ENCODE data around the gene DGCR2. TPM values are rescaled to one million over a fixed set of nuclear protein-coding genes. Genes with fewer than 3 reads are reported as not detected.

DGCR2 gene
- total RNA-seq, 8 experiments from 2014 or later: 31.2 to 53.9 (median 34.0) TPM

- Histone ChIP-seq H3K27ac (peak overlapping the region in 1 of 2 donors; percentile 91), H3K4me3 (peak overlapping the region; percentile 73 to 91 (median 81)), H3K4me1 (replicated peaks in 1 of 2) (peaks cover 14 to 16% of the 10 kb centered on the region in 2 donors)
- in situ Hi-C loops (cut with MboI; ENCODE audit: low pct_unique_long_range_greater_than_20kb in 2 of 9, low sequenced_read_pairs in 9 of 9, unreplicated experiment in 9 of 9): loop anchor here in 1 of 9 experiments (25.0 kb wide), 1 partner anchor 109 kb away; no protein-coding TSS in a partner anchor
- 0 to 18% (median 9%) methylated on average over 1 to 18 of the region's 23 CpGs; no CpG with 5 or more reads in 1 of the 10 experiments for WGBS, 10 experiments
- ATAC-seq (replicated peaks in 6 of 8): peak in 7 of 8 experiments; percentile 4 to 31 (median 13)
Observed at GRCh38 chr22:19120829-19121630, 1.2 kb downstream of the DGCR2 start.

GRCh38 chr22:19119949-19120348 is 2.3 kb downstream of the DGCR2 start:
- in situ Hi-C loops (cut with MboI; ENCODE audit: low pct_unique_long_range_greater_than_20kb in 2 of 9, low sequenced_read_pairs in 9 of 9, unreplicated experiment in 9 of 9): loop anchor here in 1 of 9 experiments (25.0 kb wide), 1 partner anchor 108 kb away; no protein-coding TSS in a partner anchor
- Histone ChIP-seq H3K4me3 (no peak overlapping the region), H3K4me1 (replicated peaks in 1 of 2) (peaks cover 14 to 16% of the 10 kb centered on the region in 2 donors), H3K27ac (no peak overlapping the region)
- ATAC-seq (replicated peaks in 6 of 8): no peak
- 17 to 100% (median 62%) methylated on average over 1 to 4 of the region's 8 CpGs; no CpG with 5 or more reads in 6 of the 10 experiments for WGBS, 10 experiments

- H3K27ac ChIP-seq: no peak overlapping the region
- WGBS, 10 experiments: 80 to 100% (median 86%) methylated on average over 1 to 3 of the region's 4 CpGs; no CpG with 5 or more reads in 5 of the 10 experiments
- no peak overlapping the region for H3K4me3 ChIP-seq
- ATAC-seq (replicated peaks in 6 of 8): no peak
- in situ Hi-C loops (cut with MboI; ENCODE audit: low pct_unique_long_range_greater_than_20kb in 2 of 9, low sequenced_read_pairs in 9 of 9, unreplicated experiment in 9 of 9): loop anchor here in 1 of 9 experiments (25.0 kb wide), 1 partner anchor 106 kb away; no protein-coding TSS in a partner anchor
- peaks cover 14 to 16% of the 10 kb centered on the region in 2 donors for H3K4me1 ChIP-seq (replicated peaks in 1 of 2)
Observed at GRCh38 chr22:19118329-19118880, 3.8 kb downstream of the DGCR2 start.

- Histone ChIP-seq H3K4me1 (replicated peaks in 1 of 2) (peaks cover 12 to 14% of the 10 kb centered on the region in 2 donors), H3K27ac (no peak overlapping the region), H3K4me3 (no peak overlapping the region)
- in situ Hi-C loops (cut with MboI; ENCODE audit: low pct_unique_long_range_greater_than_20kb in 2 of 9, low sequenced_read_pairs in 9 of 9, unreplicated experiment in 9 of 9): loop anchor here in 1 of 9 experiments (25.0 kb wide), 1 partner anchor 105 kb away; no protein-coding TSS in a partner anchor
- WGBS, 10 experiments: 90 to 100% (median 95%) methylated on average over 1 to 7 of the region's 9 CpGs; no CpG with 5 or more reads in 2 of the 10 experiments
- no peak for ATAC-seq (replicated peaks in 6 of 8)
Observed at GRCh38 chr22:19117111-19117512, 5.1 kb downstream of the DGCR2 start.

GRCh38 chr22:19115628-19116027 is 6.6 kb downstream of the DGCR2 start:
- no peak overlapping the region for H3K27ac ChIP-seq

GRCh38 chr22:19114984-19115552 is 7.1 kb downstream of the DGCR2 start:
- ATAC-seq (replicated peaks in 6 of 8): no peak
- Histone ChIP-seq H3K4me3 (no peak overlapping the region), H3K4me1 (replicated peaks in 1 of 2) (peaks cover 2 to 5% of the 10 kb centered on the region in 2 donors), H3K27ac (peak overlapping the region in 1 of 2 donors; percentile 39)
- in situ Hi-C loops (cut with MboI; ENCODE audit: low pct_unique_long_range_greater_than_20kb in 2 of 9, low sequenced_read_pairs in 9 of 9, unreplicated experiment in 9 of 9): loop anchor here in 1 of 9 experiments (25.0 kb wide), 1 partner anchor 103 kb away; no protein-coding TSS in a partner anchor
- WGBS, 10 experiments: 66 to 100% (median 95%) methylated on average over 1 to 2 of the region's 4 CpGs; no CpG with 5 or more reads in 5 of the 10 experiments

More at GRCh38 chr22:19115628-19116027, 6.6 kb downstream of the DGCR2 start:
- in situ Hi-C loops (cut with MboI; ENCODE audit: low pct_unique_long_range_greater_than_20kb in 2 of 9, low sequenced_read_pairs in 9 of 9, unreplicated experiment in 9 of 9): loop anchor here in 1 of 9 experiments (25.0 kb wide), 1 partner anchor 103 kb away; no protein-coding TSS in a partner anchor
- no peak overlapping the region for H3K4me3 ChIP-seq
- peak in 4 of 8 experiments; percentile 25 to 50 (median 28) for ATAC-seq (replicated peaks in 6 of 8)
- peaks cover 8 to 11% of the 10 kb centered on the region in 2 donors for H3K4me1 ChIP-seq (replicated peaks in 1 of 2)
- 61 to 83% (median 68%) methylated on average over 1 to 4 of the region's 4 CpGs; no CpG with 5 or more reads in 5 of the 10 experiments for WGBS, 10 experiments

GRCh38 chr22:19113429-19113828 is 8.8 kb downstream of the DGCR2 start:
- Histone ChIP-seq H3K4me3 (no peak overlapping the region), H3K4me1 (replicated peaks in 1 of 2) (no peaks in the 10 kb centered on the region), H3K27ac (peak overlapping the region in 1 of 2 donors; percentile 43)
- in situ Hi-C loops (cut with MboI; ENCODE audit: low pct_unique_long_range_greater_than_20kb in 2 of 9, low sequenced_read_pairs in 9 of 9, unreplicated experiment in 9 of 9): loop anchor here in 1 of 9 experiments (25.0 kb wide), 1 partner anchor 101 kb away; no protein-coding TSS in a partner anchor
- no peak for ATAC-seq (replicated peaks in 6 of 8)
- 92 to 100% (median 97%) methylated on average over 1 to 5 of the region's 5 CpGs; no CpG with 5 or more reads in 6 of the 10 experiments for WGBS, 10 experiments

- H3K27ac ChIP-seq: no peak overlapping the region
- no peak overlapping the region for H3K4me3 ChIP-seq
- no peak for ATAC-seq (replicated peaks in 6 of 8)
- WGBS, 10 experiments: 83 to 100% (median 100%) methylated on average over 1 to 3 of the region's 3 CpGs; no CpG with 5 or more reads in 4 of the 10 experiments
- H3K4me1 ChIP-seq (replicated peaks in 1 of 2): no peaks in the 10 kb centered on the region
- in situ Hi-C loops (cut with MboI; ENCODE audit: low pct_unique_long_range_greater_than_20kb in 2 of 9, low sequenced_read_pairs in 9 of 9, unreplicated experiment in 9 of 9): loop anchor here in 1 of 9 experiments (25.0 kb wide), 1 partner anchor 99 kb away; no protein-coding TSS in a partner anchor
Observed at GRCh38 chr22:19111584-19111983, 10.6 kb downstream of the DGCR2 start.

GRCh38 chr22:19111140-19111539 is 11.1 kb downstream of the DGCR2 start:
- in situ Hi-C loops (cut with MboI; ENCODE audit: low pct_unique_long_range_greater_than_20kb in 2 of 9, low sequenced_read_pairs in 9 of 9, unreplicated experiment in 9 of 9): loop anchor here in 1 of 9 experiments (25.0 kb wide), 1 partner anchor 99 kb away; no protein-coding TSS in a partner anchor
- no peak for ATAC-seq (replicated peaks in 6 of 8)
- H3K4me1 ChIP-seq (replicated peaks in 1 of 2): no peaks in the 10 kb centered on the region

GRCh38 chr22:19110646-19111045 is 11.6 kb downstream of the DGCR2 start:
- H3K4me1 ChIP-seq (replicated peaks in 1 of 2): no peaks in the 10 kb centered on the region
- in situ Hi-C loops (cut with MboI; ENCODE audit: low pct_unique_long_range_greater_than_20kb in 2 of 9, low sequenced_read_pairs in 9 of 9, unreplicated experiment in 9 of 9): loop anchor here in 1 of 9 experiments (25.0 kb wide), 1 partner anchor 98 kb away; no protein-coding TSS in a partner anchor
- H3K4me3 ChIP-seq: no peak overlapping the region
- no peak overlapping the region for H3K27ac ChIP-seq
- no peak for ATAC-seq (replicated peaks in 6 of 8)

More at GRCh38 chr22:19111140-19111539, 11.1 kb downstream of the DGCR2 start:
- WGBS, 10 experiments: 73 to 100% (median 95%) methylated on average over 1 to 3 of the region's 3 CpGs; no CpG with 5 or more reads in 5 of the 10 experiments
- Histone ChIP-seq H3K4me3 (no peak overlapping the region), H3K27ac (no peak overlapping the region)

GRCh38 chr22:19110064-19110458 is 12.2 kb downstream of the DGCR2 start:
- WGBS, 10 experiments: 20 to 88% (median 60%) methylated on average over 1 to 3 of the region's 4 CpGs; no CpG with 5 or more reads in 5 of the 10 experiments
- H3K4me3 ChIP-seq: no peak overlapping the region
- no peaks in the 10 kb centered on the region for H3K4me1 ChIP-seq (replicated peaks in 1 of 2)
- ATAC-seq (replicated peaks in 6 of 8): no peak
- no peak overlapping the region for H3K27ac ChIP-seq
- in situ Hi-C loops (cut with MboI; ENCODE audit: low pct_unique_long_range_greater_than_20kb in 2 of 9, low sequenced_read_pairs in 9 of 9, unreplicated experiment in 9 of 9): loop anchor here in 1 of 9 experiments (25.0 kb wide), 1 partner anchor 98 kb away; no protein-coding TSS in a partner anchor

Data from motor neuron (in vitro differentiated cells).